UCSD-AML1 (cell line): ENCODE measurements around the gene STK4.

Experiments used
- DNase-seq: peaks from one replicate; lab custom pipeline; 2025; ENCODE audit not compliant: unreplicated experiment; lab: John Stamatoyannopoulos, UW

STK4 gene

GRCh38 chr20:45080867-45081624, 114.7 kb downstream of the STK4 start:
- DNase-seq, result no peak

- DNase-seq, result no peak
Measured at GRCh38 chr20:45082468-45082867, 116.2 kb downstream of the STK4 start.

- no peak for DNase-seq
Measured at GRCh38 chr20:45083127-45083526, 116.8 kb downstream of the STK4 start.

- no peak for DNase-seq
Measured at GRCh38 chr20:45085289-45085688, 119.0 kb downstream of the STK4 start.

GRCh38 chr20:45085867-45086266, 119.6 kb downstream of the STK4 start:
- DNase-seq, result no peak

GRCh38 chr20:45087097-45087790, 120.9 kb downstream of the STK4 start:
- no peak for DNase-seq

- no peak for DNase-seq
Measured at GRCh38 chr20:45087814-45088213, 121.5 kb downstream of the STK4 start.

- DNase-seq, result no peak
Measured at GRCh38 chr20:45088247-45088646, 121.9 kb downstream of the STK4 start.

- no peak for DNase-seq
Measured at GRCh38 chr20:45090481-45090880, 124.2 kb downstream of the STK4 start.

GRCh38 chr20:45091366-45091765, 125.1 kb downstream of the STK4 start:
- no peak for DNase-seq

- no peak for DNase-seq
Measured at GRCh38 chr20:45092898-45093297, 126.6 kb downstream of the STK4 start.

GRCh38 chr20:45094201-45094600, 127.9 kb downstream of the STK4 start:
- no peak for DNase-seq

GRCh38 chr20:45094864-45095574, 128.7 kb downstream of the STK4 start:
- no peak for DNase-seq

- peak; percentile 32 for DNase-seq
Measured at GRCh38 chr20:45095805-45096238, 129.5 kb downstream of the STK4 start.

- no peak for DNase-seq
Measured at GRCh38 chr20:45096781-45097180, 130.5 kb downstream of the STK4 start.

GRCh38 chr20:45097485-45098102, 131.3 kb downstream of the STK4 start:
- no peak for DNase-seq

GRCh38 chr20:45098103-45098773, 131.9 kb downstream of the STK4 start:
- no peak for DNase-seq

- peak; percentile 59 for DNase-seq
Measured at GRCh38 chr20:45100563-45101245, 134.4 kb downstream of the STK4 start, which contains the start of gene KCNS1. TSS of gene KCNS1 (minus strand) at chr20:45101127. CDS start at chr20:45099236, 1,891 bp downstream.

GRCh38 chr20:45101333-45101850, 135.1 kb downstream of the STK4 start:
- DNase-seq, result no peak

- no peak for DNase-seq
Measured at GRCh38 chr20:45103072-45103471, 136.8 kb downstream of the STK4 start.
